Spleen (tissue), 11 donors: Measurements from ENCODE around the gene TP53INP2. TPM values are rescaled to one million over a fixed set of nuclear protein-coding genes. Genes with fewer than 3 reads are reported as not detected.
"Not testable (repeated sequence)": the region's sequence is repeated elsewhere in the genome, so short reads cannot be mapped to it uniquely, and the experiment has no call there.

Source experiments
- DNase-seq: peaks from one replicate; pipeline ENCODE4 v3.0.0-alpha.2; 2020
- H3K27ac ChIP-seq, 8 donors: fragments of 200-600 bp; sonication (generic) in 7 of 8; 1 replicate in 4 of 8; 2 replicates in 4 of 8; pipeline versions ENCODE4 v1.5.0 to v1.8.0; 2016 to 2021; ENCODE audit warnings: inconsistent platforms in 4 of 8, mild to moderate bottlenecking in 4 of 8, moderate library complexity in 1 of 8
- H3K27me3 ChIP-seq, 7 donors: fragments of 200-600 bp; sonication (generic) in 6 of 7; replicated peaks in 1 of 7; 1 replicate in 4 of 7; 2 replicates in 3 of 7; pipeline versions ENCODE4 v1.5.0 to v1.8.0; 2016 to 2021; ENCODE audit warnings: inconsistent platforms in 3 of 7, mild to moderate bottlenecking in 1 of 7
- H3K36me3 ChIP-seq, 6 donors: fragments of 200-600 bp; sonication (generic) in 5 of 6; 1 replicate in 4 of 6; 2 replicates in 2 of 6; pipeline versions ENCODE4 v1.5.0 to v1.8.0; 2016 to 2021; ENCODE audit warnings: inconsistent platforms in 2 of 6
- H3K4me1 ChIP-seq, 6 donors: fragments of 200-600 bp; sonication (generic) in 5 of 6; 1 replicate in 3 of 6; 2 replicates in 3 of 6; pipeline versions ENCODE4 v1.5.0 to v1.8.0; 2016 to 2021; ENCODE audit warnings: inconsistent platforms in 3 of 6
- H3K4me3 ChIP-seq, 8 donors: fragments of 200-600 bp; sonication (generic) in 7 of 8; 1 replicate in 4 of 8; 2 replicates in 4 of 8; pipeline versions ENCODE4 v1.5.0 to v1.8.0; 2016 to 2021; ENCODE audit warnings: inconsistent platforms in 4 of 8, mild to moderate bottlenecking in 4 of 8, moderate library complexity in 2 of 8
- H3K9me3 ChIP-seq, 8 donors: fragments of 200-600 bp; sonication (generic) in 7 of 8; 1 replicate in 4 of 8; 2 replicates in 4 of 8; pipeline versions ENCODE4 v1.5.0 to v1.8.0; 2016 to 2021; ENCODE audit warnings: inconsistent platforms in 4 of 8
- CTCF ChIP-seq, 11 experiments: fragments of 200-600 bp in 7 of 11; fragments of 450-650 bp in 4 of 11; sonication (generic) in 4 of 11; IDR thresholded peaks in 8 of 11; conservative IDR thresholded peaks in 3 of 11; 1 replicate in 7 of 11; 2 replicates in 4 of 11; pipeline versions ENCODE4 v1.4.0 to v1.8.0; 2016 to 2021; ENCODE audit warnings: antibody characterized with exemption in 11 of 11, inconsistent platforms in 4 of 11, mild to moderate bottlenecking in 1 of 11
- POLR2A ChIP-seq, 3 donors: fragments of 450-650 bp; IDR thresholded peaks; one replicate each; pipeline ENCODE4 v1.5.1; 2017; ENCODE audit warnings: antibody characterized with exemption in 3 of 3, mild to moderate bottlenecking in 1 of 3
- POLR2AphosphoS5 ChIP-seq, 3 donors: sonication (generic); formaldehyde crosslinking; IDR thresholded peaks; one replicate each; pipeline ENCODE4 v1.5.1; 2017; ENCODE audit warnings: antibody characterized with exemption in 3 of 3
- WGBS, 5 donors: extraction: QIAGEN DNeasy Blood & Tissue Kit in 3 of 5; methylation state at CpG; one replicate each; pipeline versions ENCODE4 v1.1.5 to v1.1.7; 2013 to 2018; 5-methylcytosine and 5-hydroxymethylcytosine counted together
- intact Hi-C: fragments of 100-400 bp; cut with DNase I; formaldehyde crosslinking; loops from one replicate; pipeline ENCODE4 v1.15.0; 2023; ENCODE audit warnings: low total_unique reads
- polyA plus RNA-seq, 3 donors: library from polyadenylated mRNA; stranded (reverse); fragments of 200-250 nt; gene quantifications; one replicate each; pipeline ENCODE4 v1.2.1, GENCODE V29; 2013
- total RNA-seq, 7 donors: library from RNA; depleted of rRNA in 3 of 7; stranded (reverse); fragments of >200 nt in 3 of 7; fragmentation: NEBNext Ultra II Directional in 4 of 7; extraction: Animal tissue kit (Norgen Biotek cat#: 25700) in 4 of 7; gene quantifications; one replicate each; pipeline versions ENCODE4 v1.1.0 to v1.2.1, GENCODE V29; 2016 to 2021
- donor health status: healthy with polysubstance abuse.
- donor health status: DM: no; HTN: no; CAD: no; lungs with moderate emphysema.
- donor health status: DM: no; HTN: no; CAD: no.
- donor health status: Bipolar disorder and iron deficiency.
- donor health status: healthy.
- donor health status: DM: no; HTN: no; CAD: no.
- donor health status: DM: yes; HTN: yes; CAD: no.

TP53INP2 gene
- total and polyA plus RNA-seq, 10 donors: 2.0 to 10.6 (median 6.4) TPM

- Histone ChIP-seq H3K36me3 (peaks cover 0 to 93% (median 18%) of the 10 kb centered on the region in 6 donors), H3K4me1 (peaks cover 0 to 21% (median 7%) of the 10 kb centered on the region in 6 donors), H3K9me3 (no peaks in the 10 kb centered on the region), H3K4me3 (no peak overlapping the region), H3K27ac (no peak overlapping the region), H3K27me3 (no peaks in the 10 kb centered on the region)
- WGBS, 5 donors: 94 to 98% (median 97%) methylated on average over 4 of the region's 4 CpGs
- intact Hi-C loops: no loop called here
- DNase-seq: no peak
- no peak for TF ChIP-seq CTCF (IDR thresholded peaks at IDR 0.05 in 8 of 11, conservative IDR thresholded peaks at IDR 0.05 in 3 of 11)
Measured at GRCh38 chr20:34715384-34715783, 11.2 kb downstream of the TP53INP2 start.

- Histone ChIP-seq H3K9me3 (no peaks in the 10 kb centered on the region), H3K36me3 (peaks cover 0 to 95% (median 18%) of the 10 kb centered on the region in 6 donors), H3K27me3 (no peaks in the 10 kb centered on the region), H3K4me3 (no peak overlapping the region), H3K4me1 (peaks cover 0 to 16% (median 2%) of the 10 kb centered on the region in 6 donors), H3K27ac (no peak overlapping the region)
- TF ChIP-seq POLR2AphosphoS5 (IDR thresholded peaks at IDR 0.05): no peak
- no peak for TF ChIP-seq CTCF (IDR thresholded peaks at IDR 0.05 in 8 of 11, conservative IDR thresholded peaks at IDR 0.05 in 3 of 11)
- TF ChIP-seq POLR2A (IDR thresholded peaks at IDR 0.05): no peak
- intact Hi-C loops: no loop called here
- no peak for DNase-seq
- WGBS, 5 donors: 94 to 98% (median 96%) methylated on average over 2 of the region's 2 CpGs
Measured at GRCh38 chr20:34716921-34717229, 12.7 kb downstream of the TP53INP2 start.

GRCh38 chr20:34717230-34718095, 13.3 kb downstream of the TP53INP2 start:
- Histone ChIP-seq H3K27me3 (no peaks in the 10 kb centered on the region), H3K27ac (no peak overlapping the region), H3K4me1 (peaks cover 0 to 16% (median 2%) of the 10 kb centered on the region in 6 donors), H3K9me3 (no peaks in the 10 kb centered on the region), H3K36me3 (peaks cover 0 to 95% (median 21%) of the 10 kb centered on the region in 6 donors), H3K4me3 (no peak overlapping the region)
- no peak for DNase-seq
- intact Hi-C loops: no loop called here
- TF ChIP-seq CTCF (IDR thresholded peaks at IDR 0.05 in 8 of 11, conservative IDR thresholded peaks at IDR 0.05 in 3 of 11) (no peak), POLR2AphosphoS5 (IDR thresholded peaks at IDR 0.05) (no peak), POLR2A (IDR thresholded peaks at IDR 0.05) (no peak)
- WGBS, 5 donors: 75 to 90% (median 79%) methylated on average over 9 of the region's 9 CpGs

GRCh38 chr20:34719242-34720017, 15.3 kb downstream of the TP53INP2 start:
- H3K4me3 ChIP-seq, H3K9me3 ChIP-seq, DNase-seq, H3K27ac ChIP-seq, H3K27me3 ChIP-seq, H3K4me1 ChIP-seq, intact Hi-C loops: not testable (repeated sequence)
- 77 to 89% (median 84%) methylated on average over 13 of the region's 13 CpGs for WGBS, 5 donors
- H3K36me3 ChIP-seq: peaks cover 0 to 95% (median 31%) of the 10 kb centered on the region in 6 donors
